HG02588 (cell line): ENCODE data around the gene C20orf204.
"Not testable (repeated sequence)": the region's sequence is repeated elsewhere in the genome, so short reads cannot be mapped to it uniquely, and the experiment has no call there.

Experiments used
- ATAC-seq: cut with Tn5 transposase; IDR thresholded peaks from one replicate; pipeline ENCODE4 v1.9.1; 2021; ENCODE audit warnings: mild to moderate bottlenecking, moderate library complexity; ENCODE audit not compliant: unreplicated experiment

C20orf204 gene, protein sequence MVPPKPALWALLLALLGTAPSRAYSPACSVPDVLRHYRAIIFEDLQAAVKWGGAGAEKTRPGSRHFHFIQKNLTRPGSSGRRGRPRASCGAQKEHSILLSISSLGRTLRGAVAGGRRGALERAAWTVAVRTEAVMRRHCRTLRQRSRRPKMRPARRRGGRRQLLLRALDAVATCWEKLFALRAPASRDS

GRCh38 chr20:64035933-64036345 is at the start of gene C20orf204:
TSS of gene C20orf204 (plus strand) at chr20:64036182. CDS start at chr20:64036324, 142 bp downstream.
- ATAC-seq = no peak

- no peak for ATAC-seq
Observed at GRCh38 chr20:64000906-64001305, 35.1 kb upstream of the C20orf204 start.

DNA sequence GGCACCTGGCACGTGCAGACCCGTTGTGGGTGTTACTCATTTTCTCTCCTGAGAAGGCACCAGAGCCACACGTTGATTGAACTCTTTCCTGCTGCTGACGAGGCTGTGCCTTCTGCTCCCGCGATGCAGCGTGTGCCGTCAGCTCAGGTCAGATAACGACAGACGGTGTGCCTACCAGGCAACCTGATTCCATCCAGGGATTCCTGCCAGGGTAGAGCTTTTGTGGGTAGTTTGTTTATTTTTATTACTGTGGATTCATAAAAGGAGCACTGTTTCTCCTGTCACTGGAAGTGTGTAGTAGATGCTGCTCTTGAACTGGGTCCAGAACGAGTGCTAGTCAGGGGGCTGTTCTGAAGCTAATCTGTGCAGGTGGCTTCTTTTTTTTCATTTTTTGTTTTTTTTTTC is 34.4 kb upstream of the C20orf204 start:
- ATAC-seq = no peak

DNA sequence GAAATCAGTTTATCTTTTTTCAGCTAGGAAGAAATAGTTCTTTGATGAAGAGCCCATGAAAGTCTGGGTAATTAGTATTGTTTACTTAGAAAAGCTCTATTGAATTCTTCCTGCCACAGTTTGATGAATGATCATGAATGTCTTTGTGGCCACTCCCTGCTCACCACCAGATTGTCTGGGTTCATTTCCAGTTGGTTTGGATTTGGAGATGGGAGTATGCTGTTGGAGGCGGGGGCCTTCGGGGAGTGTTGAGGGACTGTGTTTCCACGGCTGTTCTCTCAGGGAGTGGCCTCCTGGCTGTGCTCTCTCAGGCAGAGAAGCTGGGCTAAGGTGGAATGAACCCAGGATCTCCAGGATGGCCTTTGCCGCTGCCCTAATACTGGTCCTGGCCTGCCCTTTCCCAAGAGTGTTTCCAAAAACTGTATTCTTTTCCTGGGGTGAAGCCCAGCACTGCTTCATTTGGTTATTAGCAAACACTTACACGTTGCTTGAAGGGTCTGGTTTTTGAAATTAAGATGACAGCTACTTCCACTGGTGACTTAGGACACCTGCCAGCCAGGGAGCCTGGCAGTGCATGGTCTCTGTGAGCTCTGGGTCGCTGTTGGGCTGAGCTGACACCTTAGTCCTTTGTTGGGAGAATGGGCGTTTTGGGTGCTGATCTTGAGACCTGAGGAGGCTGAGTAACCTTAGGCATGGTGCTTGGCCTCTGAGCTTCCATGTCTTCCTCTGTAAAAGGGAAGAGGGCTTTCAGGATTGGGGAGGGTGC is 31.8 kb upstream of the C20orf204 start:
- no peak for ATAC-seq

DNA sequence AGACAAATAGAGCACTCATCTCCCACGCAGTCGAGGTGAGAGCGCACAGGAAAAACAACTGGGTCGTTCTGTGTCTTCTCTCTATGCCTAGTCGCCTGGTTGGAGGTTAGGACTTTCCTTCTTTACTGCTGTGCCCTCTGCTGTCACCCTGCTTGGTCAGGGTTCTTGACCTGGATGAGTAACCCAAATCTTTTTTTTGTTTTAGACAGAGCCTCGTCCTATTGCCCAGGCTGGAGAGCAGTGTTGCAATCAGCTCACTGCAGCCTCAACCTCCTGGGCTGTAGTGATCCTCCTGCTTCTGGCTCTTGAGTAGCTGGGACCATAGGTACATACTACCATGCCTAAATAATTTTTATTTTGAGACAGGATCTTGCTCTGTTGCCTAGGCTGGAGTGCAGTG is 30.6 kb upstream of the C20orf204 start:
- no peak for ATAC-seq

DNA sequence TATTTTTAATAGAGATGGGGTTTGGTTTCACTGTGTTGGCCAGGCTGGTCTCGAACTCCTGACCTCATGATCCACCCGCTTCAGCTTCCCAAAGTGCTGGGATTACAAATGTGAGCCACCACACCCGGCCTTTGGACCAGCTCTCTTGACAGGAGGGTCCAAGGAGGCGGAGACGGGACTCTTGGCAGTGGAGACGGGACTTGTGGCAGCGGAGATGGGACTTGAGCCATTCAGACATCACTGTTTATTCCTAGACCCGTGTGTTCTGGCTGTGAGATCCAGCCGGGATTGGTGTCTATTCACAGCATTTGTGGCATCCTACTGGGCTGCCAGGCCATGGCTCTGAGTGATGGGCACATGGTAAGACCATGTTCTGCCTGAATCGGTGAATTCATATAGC is 29.5 kb upstream of the C20orf204 start:
- ATAC-seq = no peak

DNA sequence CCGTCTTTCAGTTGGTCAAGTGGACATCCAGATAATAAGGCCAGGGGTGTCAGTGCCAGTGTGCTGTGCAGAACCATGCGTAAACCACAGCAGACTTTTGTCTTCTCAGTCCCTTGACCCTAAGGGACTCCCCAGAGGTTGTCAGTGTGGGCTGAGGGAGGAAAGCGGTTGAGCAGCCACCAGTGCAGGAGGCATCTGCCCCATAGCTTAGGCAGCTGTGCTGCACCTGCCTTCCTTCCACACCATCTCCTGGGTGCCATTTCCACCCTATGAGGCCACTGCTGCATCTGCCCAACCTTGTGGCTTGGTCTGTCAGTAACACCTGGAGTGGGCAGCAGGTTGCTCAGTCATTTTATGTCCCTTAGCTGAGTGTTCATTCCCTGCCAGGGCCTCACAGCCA is 29.1 kb upstream of the C20orf204 start:
- ATAC-seq = no peak

GRCh38 chr20:64009811-64010387 is 26.1 kb upstream of the C20orf204 start:
- no peak for ATAC-seq

DNA sequence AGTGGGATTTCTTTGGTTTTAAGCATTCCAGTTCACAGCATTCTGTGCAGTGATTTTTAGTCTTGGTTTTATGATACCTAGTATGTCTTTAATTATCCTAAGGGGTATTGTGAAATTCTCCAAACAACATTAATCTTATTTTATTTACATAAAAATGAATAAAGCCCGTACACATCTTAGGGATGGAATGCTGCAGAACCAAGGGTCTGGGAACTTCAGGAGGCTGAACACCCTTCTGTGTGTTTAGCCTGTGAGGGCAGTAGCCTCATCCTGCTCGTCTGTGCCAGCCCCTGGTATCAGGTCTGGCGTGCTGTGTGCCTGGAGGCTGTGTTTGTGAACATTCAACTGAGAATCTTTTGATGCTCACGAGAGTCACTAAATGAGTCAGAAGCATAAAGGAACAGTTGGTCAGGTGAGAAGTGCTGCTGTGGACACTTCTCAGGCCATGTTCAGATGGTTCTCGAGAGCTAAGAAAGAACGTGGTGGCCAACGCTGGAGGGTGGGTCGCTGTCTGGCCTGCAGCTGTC is 25.2 kb upstream of the C20orf204 start:
- ATAC-seq = no peak

DNA sequence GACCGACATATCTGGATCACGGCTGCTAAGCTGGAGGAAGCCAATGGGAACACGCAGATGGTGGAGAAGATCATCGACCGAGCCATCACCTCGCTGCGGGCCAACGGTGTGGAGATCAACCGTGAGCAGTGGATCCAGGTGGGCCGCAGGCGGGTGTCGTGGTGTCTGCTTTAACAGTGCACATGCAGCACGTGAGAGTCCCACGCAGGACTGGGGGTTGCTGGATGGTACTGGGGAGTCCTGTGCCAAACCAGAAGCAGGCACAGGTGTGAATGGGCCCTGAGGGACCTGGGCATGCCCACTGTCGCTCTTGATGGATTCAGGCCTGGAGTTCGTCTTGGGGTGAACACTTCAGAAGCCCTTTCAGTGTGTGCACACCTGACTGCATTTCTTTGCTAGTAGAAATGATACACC is 24.6 kb upstream of the C20orf204 start:
- no peak for ATAC-seq

GRCh38 chr20:64012385-64013154 is 23.4 kb upstream of the C20orf204 start:
- ATAC-seq = not testable (repeated sequence)

DNA sequence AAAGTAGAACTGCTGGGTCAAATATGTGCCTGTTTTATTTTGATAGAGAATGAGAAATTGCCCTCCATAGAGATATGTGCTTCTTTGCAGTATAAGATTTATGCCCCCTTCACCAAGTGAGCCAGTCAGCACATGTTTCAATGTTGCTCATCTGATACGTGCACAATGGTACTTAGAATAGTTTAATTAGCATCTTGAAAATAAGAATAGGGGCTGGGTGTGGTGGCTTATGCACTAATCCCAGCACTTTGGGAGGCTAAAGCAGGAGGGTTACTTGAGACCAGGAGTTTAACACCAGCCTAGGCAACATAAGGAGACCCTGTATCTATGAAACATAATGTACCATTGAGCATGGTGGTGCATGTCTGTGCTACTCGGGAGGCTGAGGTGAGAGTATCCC is 20.3 kb upstream of the C20orf204 start:
- ATAC-seq = no peak

- ATAC-seq = no peak
Observed at GRCh38 chr20:64021124-64021975, 14.6 kb upstream of the C20orf204 start.

GRCh38 chr20:64022671-64023360 is 13.2 kb upstream of the C20orf204 start:
- ATAC-seq = no peak

- ATAC-seq = no peak
Observed at GRCh38 chr20:64023361-64024140, 12.4 kb upstream of the C20orf204 start.

- ATAC-seq = no peak
Observed at GRCh38 chr20:64024141-64024990, 11.6 kb upstream of the C20orf204 start.

DNA sequence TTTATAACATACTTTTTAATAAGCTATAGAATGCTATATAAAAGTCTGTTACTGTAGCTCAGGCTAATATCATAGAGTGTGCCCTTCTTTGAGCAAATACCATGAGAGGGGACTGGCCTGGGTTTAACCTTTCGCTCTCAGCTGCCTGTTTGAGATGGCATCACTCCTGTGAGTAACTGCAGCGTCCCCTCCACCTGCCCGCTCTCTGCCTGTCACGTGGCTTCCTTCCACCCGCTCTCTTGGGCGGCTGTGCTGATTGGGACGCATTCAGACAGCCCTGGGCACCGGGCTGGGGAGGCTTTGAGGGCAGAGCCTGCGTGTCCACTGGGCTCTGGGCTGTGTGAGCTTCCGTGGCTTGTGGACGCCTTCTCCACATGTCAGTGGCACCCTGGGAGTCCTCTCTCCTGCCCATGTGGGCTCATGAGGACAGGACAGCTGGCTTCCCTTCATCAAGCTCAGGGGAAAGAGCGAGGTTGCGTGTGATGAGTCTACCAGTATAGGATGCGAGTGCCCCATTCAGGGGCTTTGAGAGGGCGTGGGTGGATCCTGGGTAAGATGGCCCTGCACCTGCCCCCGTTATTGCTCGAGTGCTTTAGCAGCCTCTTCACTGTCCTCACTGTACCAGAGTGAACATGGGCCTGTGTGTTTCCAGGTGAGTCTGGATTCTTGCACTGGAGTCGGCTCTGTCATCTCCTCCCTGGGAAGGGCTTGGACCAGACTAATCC is 10.7 kb upstream of the C20orf204 start:
- ATAC-seq = no peak
